Activated naive CD4-positive, alpha-beta T cell treated with Interleukin-2 at 50 U/mL for 16 hours (primary cell): Measurements from ENCODE around the gene RPL37.
"Not testable (repeated sequence)": the region's sequence is repeated elsewhere in the genome, so short reads cannot be mapped to it uniquely, and the experiment has no call there.

ENCODE experiments used
- DNase-seq: peaks from one replicate; pipeline ENCODE4 v3.0.0-alpha.2; 2020

Gene RPL37

DNA sequence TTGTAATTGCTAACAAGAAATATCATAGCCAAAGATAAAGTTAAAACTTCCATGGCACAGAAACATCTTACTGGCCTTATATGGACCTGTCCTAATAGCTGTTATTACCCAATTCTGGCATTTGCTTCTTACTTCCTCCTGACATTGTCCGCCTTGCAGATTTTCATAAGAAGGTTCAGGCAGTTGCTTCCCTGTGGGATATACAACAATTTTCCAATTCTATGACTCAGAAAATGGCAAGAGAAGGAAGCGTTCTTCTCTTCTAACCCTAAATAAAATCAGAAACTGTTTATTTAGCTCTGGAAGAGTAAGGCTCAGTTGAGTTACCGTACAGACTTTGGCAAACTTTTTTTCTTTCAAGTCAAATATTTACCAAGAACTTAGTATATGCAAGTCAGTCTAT is 38.5 kb downstream of the RPL37 start:
- no peak for DNase-seq

DNA sequence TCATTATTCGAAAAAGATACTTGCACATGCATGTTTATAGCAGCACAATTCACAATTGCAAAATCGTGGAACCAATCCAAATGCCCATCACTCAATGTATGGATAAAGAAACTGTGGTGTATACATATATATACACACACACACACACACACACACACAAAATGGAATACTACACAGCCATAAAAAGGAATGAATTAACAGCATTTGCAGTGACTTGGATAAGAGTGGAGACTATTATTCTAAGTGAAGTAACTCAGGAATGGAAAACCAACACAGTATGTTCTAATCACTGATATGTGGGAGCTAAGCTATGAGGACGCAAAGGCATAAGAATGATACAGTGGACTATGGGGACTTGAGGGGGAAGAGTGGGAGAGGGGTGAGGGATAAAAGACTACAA is 40.1 kb downstream of the RPL37 start:
- not testable (repeated sequence) for DNase-seq

DNA sequence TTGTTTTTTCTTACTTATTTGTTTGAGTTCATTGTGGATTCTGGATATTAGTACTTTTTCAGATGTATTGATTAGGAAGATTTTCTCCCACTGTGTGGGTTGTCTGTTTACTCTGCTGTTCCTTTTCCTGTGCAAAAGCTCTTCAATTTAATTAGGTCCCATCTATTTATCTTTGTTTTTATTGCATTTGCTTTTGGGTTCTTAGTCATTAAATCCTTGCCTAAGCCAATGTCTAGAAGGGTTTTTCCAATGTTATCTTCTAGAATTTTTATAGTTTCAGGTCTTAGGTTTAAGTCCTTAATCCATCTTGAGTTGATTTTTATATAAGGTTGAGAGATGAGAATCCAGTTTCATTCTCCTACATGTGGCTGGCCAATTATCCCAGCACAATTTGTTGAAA is 40.7 kb downstream of the RPL37 start:
- not testable (repeated sequence) for DNase-seq

DNA sequence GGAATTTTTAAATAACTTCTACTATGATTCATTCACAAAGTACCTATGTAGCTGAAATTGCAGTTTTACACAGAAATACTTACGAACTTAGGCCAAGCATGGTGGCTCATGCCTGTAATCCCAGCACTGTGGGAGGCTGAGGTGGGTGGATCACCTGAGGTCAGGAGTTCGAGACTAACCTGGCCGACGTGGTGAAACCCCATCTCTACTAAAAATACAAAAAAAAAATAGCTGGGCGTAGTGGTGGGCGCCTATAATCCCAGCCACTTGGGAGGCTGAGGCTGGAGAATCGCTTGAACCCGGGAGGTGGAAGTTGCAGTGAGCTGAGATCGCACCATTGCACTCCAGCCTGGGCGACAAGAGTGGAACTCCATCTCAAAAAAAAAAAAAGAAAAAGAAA is 42.3 kb downstream of the RPL37 start:
- DNase-seq, result not testable (repeated sequence)

DNA sequence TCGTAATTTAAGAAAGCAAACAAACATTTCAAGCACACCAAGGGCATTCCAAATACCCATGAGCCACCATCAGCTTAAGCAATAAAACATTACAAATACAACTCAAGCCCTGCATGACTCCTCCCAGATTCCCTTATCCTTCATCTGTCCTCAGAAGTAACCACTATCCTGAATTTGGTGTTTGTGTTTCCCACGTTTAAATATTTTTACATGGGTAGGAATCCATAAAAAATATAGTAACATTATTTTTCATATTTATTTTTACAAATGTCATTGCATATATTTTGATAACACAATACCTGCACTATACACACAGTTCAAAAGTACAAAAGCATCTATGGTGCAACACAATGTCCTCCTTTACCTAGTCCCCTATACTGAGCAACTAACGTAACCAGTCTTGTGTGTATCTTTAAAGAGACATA is 43.3 kb downstream of the RPL37 start:
- no peak for DNase-seq

DNA sequence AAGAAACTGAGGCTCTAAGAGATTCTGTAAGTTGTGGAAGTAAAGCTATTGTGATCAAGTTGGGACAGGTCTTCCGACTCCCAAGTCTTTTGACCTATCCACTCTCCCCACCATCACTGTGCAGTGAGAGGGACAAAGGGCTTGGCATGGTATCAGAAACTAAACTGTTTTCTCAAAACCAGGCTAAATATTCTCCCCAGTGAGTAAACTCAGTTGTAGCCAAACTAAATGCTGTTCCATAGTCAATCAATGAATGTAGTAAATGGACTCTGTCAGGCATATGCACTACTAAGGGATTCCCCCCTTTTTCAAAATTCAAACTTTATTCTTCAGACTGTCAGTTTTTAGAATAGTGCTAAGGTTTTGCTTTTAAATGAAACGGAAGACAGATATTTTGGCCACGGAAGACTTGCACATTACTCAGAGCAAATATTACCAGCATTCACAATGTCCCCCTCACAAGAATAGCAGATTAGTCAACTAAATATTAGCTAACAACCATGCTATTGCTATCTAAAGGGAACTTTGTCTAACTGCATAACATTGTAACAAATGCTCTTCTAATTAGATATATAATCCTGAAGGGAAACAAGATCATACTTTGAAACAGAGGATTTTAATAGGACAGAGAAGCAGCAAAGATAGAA is 44.0 kb downstream of the RPL37 start:
- DNase-seq, result no peak

DNA sequence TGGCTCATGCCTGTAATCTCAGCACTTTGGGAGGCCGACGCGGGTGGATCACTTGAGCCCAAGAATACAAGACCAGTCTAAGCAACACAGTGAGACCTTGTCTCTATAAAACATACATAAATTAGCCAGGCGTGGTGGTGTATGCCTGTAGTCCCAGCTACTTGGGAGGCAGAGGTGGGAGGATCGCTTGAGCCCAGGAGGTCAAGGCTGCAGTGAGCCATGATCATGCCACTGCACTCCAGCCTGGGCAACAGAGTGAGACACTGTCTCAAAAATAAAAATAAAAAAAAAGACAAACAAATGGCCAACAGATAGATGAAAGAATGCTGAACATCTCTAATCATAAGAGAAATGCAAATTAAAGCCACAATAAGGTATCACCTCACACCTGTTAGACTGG is 46.1 kb downstream of the RPL37 start:
- DNase-seq, result not testable (repeated sequence)

DNA sequence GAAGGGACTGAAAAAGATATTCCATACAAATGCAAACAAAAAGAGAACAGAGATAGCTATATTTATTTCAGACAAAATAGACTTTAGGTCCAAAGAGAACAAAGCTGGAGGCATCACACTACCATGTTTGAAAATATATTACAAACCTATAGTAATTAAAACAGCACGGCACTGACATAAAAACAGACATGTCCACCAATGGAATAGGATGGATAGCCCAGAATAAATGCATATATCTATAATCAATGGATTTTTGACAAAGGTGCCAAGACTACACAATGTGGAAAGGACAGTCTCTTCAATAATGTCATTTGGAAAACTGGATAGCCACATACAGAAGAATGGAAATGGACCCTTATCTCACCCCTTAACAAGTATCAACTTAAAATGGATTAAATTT is 47.0 kb downstream of the RPL37 start:
- DNase-seq, result no peak

DNA sequence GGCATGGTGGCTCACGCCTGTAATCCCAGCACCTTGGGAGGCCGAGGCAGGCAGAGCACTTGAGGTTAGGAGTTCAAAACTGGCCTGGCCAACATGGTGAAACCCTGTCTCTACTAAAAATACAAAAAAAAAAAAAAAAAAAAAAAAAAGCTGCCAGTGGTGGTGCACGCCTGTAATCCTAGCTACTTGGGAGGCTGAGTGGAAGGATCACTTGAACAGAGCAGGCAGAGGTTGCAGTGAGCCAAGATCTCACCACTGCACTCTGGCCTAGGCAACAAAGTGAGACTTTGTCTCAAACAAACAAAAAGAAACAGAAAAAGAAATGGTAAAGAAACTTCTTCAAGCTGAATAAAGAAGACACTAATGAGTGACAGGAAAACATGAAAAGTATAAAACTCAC is 48.4 kb downstream of the RPL37 start:
- DNase-seq, result not testable (repeated sequence)

DNA sequence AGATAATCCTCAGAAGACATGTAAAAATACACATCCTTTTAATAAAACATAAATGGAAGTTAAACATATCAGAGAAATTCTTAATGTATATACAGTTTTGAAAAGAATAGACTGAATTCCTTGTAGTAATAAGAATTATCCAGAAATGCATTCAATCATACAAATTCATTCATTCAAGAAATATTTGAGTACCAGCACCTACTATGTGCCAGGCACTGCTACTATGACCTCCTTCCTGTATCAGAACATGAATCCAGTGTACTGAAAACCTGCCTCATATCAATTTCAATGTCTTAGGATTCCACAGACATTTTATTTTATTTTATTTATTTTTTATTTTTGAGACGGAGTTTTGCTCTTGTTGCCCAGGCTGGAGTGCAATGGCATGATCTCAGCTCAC is 50.1 kb downstream of the RPL37 start:
- no peak for DNase-seq

DNA sequence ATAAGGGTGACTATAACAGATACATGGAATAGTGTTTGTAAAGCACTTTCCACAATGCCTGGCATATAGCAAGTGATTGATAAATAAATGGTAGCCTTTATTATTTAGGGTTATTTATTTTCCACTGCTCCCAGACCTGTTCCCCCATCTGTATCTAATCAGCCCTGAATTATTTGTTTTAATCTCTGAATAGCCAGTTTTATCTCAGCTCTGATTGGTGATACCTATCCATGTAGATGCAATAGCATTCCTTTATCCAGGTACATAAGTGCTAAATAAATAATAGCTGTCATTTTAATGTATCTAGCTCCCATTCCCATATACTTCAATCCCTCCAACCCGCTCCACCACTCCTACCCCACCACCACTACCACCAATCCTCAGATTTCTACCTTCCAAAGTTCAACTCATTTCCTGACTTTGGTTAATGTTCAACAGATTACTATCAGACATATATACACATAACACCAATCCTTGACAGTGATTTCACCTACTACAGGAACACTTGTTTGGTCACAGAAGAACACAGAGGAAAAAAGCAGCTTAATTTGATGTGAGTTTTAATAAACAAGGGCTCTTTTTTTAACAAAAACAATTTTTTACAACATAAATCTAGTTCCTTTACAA is 50.9 kb downstream of the RPL37 start:
- no peak for DNase-seq

DNA sequence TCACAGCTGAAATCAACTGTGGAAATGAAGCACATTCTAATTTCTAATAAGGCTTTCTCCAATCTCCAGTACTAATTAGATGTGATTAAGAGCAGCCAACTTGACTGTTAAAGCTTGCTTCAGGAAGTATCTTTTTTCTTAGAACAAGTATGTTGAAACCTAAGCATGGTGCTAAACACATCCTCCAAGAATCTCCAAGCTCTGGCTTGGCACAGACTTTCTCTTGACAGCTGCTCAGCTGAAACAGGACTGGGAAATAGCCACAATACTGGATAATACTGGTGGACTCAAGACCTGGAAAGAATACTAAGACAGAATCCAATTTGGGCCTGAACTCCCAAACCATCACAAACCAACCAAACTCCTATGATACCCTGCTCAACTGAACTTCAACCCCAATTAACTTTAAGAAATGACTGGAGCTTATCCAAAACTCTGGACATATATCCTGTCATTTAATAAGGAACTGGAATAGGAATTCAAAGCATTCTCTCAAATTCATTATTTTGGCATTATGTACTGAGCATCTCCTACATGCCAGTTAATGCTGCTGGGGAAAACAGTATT is 53.1 kb downstream of the RPL37 start:
- DNase-seq, result no peak

DNA sequence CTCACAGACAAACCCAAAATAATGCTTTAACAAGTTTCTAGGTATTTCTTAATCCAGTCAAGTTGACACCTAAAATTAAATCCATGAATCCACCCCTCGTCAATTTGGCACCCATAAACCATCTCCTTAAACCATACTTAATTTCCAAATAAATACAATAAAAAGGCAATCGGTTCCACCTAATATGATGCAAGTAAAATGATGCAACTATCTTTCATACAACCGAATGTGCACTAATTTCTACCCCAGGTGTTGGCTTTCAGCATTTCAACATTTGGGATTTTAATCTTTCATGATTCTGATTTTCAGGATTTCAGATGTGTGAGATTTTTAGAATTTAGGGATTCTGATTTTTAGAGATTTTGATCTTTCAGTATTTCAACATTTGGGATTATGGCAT is 54.2 kb downstream of the RPL37 start:
- no peak for DNase-seq

DNA sequence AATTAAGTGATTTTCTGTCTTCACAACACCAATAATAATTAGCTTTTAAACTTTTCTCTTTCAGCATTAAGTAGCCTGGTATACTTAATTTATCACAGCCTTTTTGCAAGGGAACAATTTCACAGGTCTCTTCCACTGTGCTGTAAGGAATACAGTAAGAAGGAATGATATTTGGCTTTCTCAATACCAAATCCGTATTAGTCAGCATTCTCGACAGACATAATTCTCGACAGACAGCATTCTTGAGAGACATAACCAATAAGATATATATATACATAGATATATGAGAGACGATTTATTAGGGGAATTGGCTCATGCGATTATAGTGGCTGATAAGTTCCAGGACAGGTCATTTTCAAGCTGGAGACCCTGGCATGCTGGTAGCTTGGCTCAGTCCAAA is 54.8 kb downstream of the RPL37 start:
- DNase-seq, result no peak

DNA sequence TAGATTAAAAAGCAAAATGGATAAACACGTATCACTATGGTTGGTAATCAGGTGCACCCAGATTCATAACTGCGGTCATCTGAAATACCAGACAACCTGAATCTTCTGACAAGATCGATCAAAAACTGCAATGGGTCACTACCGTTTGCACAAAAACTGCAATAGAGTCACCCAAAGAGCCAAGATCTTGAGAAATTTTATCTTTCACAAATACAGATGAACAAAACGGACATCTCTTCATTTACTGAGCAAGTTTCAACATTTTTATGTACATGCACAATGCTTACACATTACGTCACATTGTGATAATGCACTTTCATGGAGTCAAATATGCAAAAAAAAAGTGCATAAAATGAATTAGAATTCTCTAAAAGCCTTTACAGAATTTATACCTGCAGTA is 55.5 kb downstream of the RPL37 start:
- DNase-seq, result no peak

DNA sequence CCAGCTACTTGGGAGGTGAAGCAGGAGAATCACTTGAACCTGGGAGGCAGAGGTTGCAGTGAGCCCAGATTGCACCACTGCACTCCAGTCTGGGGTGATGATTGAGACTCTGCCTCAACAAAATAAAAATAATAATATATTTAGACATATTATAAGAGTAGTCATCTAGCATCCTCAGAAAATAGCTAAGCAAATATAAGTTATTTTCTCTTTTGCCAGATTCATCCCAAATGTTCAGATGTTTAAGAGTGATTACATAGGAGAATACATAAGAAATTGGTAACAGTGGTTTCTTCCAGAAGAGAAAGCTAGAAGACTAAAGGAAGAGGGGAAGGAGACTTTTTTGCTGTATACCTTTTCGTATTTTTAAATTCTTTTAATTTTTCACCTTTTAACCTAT is 56.9 kb downstream of the RPL37 start:
- DNase-seq, result no peak

DNA sequence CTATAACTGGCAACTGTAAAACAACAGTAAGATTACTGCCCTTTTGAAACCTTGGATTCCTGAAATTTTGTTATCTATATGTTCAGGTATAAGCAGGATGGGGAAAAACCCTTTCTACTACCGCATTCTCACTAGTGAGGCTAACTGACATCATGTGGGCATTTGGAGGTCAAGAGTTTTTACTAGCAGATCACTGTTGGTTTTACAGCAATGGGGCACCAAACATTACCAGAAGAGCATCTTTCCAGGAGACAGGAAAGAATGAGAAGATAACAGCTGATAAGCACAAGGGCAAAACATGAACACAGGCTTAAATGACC is 58.4 kb downstream of the RPL37 start:
- DNase-seq, result no peak

DNA sequence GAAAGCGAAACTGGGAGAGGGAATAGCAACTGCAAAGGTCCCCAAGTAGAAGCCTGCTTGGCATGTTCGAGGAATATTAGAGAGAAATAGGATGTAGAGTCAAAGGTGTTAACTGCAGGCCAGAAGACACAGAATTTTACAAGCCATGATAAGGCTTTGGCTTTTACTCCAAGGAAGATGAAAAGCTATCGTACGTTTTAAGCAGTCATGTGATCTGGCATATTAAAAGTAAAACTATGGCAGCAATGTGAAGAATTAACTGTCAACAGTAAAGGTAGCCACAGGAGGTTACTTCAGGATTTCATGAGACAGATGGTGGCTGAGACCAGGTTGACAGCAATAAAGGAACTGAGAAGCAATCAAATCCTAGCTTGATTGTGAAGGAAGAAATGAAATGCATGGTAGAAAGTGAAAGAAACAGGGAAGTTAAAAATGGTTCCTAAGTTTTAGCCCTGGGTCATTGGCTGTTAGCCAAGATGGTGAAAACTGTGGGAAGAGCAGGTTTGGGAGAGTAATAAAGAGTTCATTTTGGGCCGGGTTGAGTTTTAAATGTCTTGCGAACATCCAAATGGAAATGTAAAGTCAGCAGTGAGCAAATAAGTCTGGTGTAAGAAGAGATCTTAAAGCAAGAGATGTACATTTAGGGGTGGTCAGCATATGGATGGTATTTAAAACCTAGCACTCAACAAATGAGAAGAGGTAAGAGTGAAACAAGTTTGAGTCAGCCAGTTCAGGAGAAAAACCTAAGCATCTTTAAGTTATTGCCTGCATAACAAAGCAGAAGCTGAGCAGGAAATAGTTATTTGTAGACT is 59.0 kb downstream of the RPL37 start:
- DNase-seq, result no peak
